ENCODE data around the gene LYSMD2.

DNA sequence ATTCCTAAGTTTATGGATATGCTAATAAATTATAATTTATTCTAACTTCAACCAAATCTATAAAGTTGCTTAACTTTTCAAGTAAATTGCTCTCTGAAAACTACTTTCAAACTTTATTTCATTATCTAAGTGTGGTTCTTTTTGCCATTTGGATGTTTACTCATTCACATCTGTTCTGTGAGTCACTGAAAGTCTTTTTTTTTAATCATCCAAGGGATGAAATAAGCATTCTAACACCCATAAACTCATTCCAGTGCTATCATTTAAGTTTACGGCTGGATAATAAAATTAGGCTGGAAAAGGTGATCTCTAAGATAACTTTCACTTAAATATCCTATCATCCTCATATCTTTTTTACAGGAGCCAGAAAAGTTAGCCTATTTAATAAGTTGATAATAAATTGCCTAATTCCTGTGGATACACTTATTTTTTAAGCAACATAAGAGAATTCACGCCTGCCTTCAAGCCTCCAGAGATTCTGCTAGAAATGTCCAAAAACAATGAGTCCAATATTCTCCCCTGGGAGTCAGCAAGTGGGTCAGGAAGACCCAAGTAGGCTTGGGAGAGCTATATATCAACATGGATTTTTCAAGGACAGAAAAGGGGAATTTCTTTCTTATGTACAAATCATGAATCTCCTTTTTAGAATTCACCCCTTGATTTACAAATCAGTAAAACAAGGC lies 30.4 kb downstream of the LYSMD2 start:
- TF ChIP-seq, protein P1, sequence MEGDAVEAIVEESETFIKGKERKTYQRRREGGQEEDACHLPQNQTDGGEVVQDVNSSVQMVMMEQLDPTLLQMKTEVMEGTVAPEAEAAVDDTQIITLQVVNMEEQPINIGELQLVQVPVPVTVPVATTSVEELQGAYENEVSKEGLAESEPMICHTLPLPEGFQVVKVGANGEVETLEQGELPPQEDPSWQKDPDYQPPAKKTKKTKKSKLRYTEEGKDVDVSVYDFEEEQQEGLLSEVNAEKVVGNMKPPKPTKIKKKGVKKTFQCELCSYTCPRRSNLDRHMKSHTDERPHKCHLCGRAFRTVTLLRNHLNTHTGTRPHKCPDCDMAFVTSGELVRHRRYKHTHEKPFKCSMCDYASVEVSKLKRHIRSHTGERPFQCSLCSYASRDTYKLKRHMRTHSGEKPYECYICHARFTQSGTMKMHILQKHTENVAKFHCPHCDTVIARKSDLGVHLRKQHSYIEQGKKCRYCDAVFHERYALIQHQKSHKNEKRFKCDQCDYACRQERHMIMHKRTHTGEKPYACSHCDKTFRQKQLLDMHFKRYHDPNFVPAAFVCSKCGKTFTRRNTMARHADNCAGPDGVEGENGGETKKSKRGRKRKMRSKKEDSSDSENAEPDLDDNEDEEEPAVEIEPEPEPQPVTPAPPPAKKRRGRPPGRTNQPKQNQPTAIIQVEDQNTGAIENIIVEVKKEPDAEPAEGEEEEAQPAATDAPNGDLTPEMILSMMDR (conservative IDR thresholded peaks at IDR 0.05; ENCODE audit: low read depth, low read length) = no peak
- TF ChIP-seq EZH2phosphoT487 (IDR thresholded peaks at IDR 0.05; ENCODE audit: borderline replicate concordance, low read length) = no peak
